Activated CD4-positive, alpha-beta T cell treated with anti-CD3 and anti-CD28 coated beads, Interleukin-2, amount 50 U/mL, for 1 hour (primary cell): ENCODE results near the gene CCPG1.

Source experiments
- DNase-seq: peaks from one replicate; pipeline ENCODE4 v3.0.0-alpha.2; 2020

Gene CCPG1

DNA sequence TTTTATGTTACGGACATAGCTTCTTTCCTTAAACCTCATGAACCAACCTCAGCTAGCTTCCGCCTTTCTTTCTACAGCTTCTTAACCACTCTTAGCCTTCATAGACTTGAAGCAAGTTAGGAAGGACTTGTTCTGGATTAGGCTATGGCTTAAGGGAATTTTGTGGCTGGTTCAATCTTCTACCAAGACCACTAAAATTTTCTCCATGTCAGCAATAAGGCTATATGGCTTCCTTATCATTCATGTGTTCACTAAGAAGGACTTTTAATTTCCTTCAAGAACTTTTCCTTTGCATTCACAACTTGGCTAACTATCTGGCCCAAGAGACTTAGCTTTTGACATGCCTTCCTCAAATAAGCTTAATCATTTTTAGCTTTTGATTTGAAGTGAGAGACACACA lies 24.5 kb downstream of the CCPG1 start:
- no peak for DNase-seq

DNA sequence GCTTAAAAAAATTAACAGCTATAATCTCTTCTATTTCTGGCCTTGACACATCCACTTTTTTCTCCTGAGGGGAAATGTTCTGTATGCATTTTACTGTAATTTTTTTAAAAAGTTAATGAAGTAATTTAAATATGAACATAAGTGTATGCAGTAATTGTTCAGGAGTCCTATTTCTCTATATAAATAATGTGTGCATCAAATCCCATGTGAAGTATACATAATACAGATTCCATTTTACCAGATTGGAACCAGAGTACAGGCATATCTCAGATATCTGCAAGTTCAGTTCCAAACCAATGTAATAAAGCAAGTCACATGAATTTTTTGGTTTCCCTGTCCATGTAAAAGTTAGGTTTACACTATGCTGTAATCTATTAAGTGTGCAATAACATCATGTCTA lies 26.6 kb downstream of the CCPG1 start:
- DNase-seq, result no peak

DNA sequence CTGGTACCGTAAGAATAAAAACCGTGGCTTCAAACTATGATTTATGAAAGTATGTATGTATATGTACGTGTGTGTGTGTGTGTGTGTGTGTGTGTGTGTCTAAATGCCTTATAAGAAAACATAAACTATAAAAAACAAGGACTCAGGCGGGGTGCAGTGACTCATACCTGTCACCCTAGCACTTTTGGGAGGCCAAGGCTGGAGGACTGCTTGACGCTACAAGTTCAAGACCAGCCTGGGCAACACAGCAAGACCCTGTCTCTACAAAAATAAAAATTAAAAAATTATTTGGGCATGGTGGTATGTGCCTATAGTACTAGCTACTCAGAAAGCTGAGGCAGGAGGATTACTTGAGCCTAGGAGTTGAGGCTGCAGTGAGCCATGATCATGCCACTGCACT lies 29.1 kb downstream of the CCPG1 start:
- no peak for DNase-seq

DNA sequence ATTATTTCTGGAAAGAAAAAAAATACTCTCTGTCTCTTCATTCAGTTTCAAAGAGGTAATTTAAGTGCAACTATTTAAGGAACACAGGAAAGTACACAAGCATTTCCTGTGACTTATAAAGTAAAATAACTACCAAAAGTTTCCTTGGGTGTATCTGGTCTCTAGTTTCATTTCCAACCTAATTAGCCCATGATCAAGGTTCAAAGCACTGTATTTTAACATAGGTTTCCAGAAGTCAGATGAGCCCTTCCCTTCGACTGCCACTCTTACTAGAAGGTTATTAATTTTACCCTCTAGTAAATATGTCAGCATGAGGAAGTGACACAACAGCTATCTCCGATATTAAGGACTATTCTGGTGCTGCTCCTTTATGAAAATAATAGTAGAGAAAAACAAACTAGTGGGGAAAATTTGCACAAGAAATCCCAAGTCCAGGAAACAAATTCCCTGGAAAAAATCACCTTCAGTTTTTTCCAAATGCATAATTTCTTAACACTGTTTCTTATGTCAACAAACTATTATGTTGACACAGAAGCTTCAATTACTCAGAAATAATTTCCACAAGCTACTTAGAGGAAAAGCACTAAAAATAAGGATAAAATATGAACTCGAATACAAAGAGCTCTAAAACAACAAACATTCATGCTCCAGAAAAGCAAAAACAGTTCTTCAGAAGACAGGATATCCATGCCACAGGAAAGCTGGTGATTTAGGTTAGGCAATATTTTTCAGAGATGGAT lies 35.3 kb downstream of the CCPG1 start:
- no peak for DNase-seq

DNA sequence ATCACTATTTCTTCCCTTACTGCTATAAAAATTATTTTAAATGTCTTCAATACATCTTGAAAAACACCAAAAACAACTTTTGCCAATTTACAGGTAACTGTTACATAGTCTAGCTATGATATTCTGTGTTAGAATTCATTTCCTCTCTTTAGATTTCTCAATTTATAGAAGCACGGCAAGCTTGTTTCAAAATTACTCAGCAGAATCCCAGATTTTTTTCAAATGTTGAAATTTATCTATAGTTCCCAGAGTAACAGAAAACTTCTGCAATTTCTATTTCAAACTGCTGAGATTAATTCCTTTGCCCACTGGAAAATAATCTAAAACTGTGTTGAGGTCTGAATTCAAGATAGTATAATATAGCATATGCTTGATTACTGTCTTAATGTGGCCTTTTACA lies 41.2 kb downstream of the CCPG1 start:
- DNase-seq, result no peak

DNA sequence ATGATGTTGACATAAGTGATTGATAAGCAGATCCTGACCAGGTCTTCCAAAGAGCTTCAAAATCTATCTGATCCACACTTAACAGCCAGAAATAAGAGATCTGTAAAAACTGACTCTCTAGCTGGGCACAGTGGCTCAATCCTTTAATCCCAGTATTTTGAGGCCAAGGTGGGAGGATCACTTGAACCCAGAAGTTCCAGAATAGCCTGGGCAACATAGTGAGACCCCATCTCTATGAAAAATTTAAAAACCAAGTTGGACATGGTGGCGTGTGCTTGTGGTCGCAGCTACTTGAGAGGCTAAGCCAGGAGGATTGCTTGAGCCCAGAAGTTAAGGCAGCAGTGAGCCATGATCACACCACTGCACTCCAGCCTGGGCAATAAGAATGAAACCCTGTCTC lies 45.5 kb downstream of the CCPG1 start:
- DNase-seq, result no peak

DNA sequence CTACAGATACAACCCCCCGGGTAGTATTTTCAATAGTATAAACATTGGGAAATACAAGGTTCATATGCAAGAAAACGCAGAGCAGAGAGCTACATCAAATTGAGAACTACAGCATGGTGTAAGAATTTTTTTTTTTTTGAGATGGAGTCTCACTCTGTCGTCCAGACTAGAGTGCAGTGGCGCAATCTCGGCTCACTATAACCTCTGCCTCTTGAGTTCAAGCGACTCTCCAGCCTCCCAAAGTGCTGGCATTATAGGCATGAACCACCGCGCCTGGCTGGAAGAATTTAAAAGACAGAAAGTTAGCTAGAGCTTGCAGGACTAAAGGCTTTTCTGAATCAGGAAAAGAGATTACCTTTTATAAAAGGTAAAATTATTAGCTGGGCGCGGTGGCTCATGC lies 47.1 kb downstream of the CCPG1 start:
- DNase-seq, result no peak

DNA sequence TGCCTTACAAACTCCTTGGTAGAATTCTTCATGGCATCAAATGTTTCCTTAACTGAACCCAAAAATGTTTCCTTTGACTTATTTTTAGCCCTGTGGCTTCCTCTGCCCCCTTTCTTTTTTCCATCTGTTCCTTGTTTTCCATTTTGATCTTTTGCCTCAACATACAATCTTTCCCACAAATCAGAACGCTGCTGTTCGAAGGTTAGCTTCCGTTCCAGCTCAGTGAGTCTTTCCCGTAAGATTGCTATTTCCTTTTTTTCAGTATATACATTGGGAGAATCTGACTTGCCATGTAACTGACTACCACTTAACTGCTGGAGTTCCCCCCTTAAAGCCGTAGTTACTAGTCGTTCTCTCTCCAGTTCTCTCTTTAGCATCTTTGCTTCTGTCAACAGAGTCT lies 47.9 kb downstream of the CCPG1 start:
- no peak for DNase-seq

DNA sequence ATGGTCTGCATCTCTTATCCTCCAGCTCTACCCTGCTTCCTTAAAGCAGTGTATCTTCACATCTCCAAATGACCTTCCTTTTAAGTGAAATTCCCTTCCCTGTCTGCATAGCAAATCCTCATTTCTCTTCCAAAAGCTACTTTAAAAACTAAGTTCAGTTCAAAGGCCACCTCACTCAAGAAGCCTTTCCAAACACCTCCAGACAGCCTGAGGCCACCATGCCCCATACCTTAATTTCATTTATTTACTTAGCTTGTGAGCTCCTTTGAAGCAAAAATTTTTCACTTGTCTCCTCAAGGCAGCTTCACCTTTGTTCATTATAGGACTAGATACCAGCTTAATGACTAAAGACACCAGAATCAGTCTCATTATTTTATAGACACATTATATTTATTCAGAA lies 49.7 kb downstream of the CCPG1 start:
- DNase-seq, result no peak

DNA sequence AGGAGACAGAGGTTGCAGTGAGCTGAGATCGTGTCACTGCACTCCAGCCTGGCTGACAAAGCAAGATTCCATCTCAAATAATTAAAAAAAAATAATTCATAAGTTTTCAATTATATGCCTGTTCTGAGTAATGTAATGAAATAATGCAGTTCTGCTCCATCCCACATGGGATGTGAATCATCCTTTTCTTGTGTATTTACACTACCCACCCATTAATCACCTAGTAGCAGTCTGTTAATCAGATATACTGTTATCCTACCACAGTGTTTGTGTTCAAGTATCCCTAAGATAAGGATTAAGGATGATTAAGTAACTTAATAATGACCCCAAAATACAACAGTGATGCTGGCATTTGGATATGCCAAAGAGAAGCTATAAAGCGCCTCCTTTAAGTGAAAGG lies 50.4 kb downstream of the CCPG1 start:
- no peak for DNase-seq

DNA sequence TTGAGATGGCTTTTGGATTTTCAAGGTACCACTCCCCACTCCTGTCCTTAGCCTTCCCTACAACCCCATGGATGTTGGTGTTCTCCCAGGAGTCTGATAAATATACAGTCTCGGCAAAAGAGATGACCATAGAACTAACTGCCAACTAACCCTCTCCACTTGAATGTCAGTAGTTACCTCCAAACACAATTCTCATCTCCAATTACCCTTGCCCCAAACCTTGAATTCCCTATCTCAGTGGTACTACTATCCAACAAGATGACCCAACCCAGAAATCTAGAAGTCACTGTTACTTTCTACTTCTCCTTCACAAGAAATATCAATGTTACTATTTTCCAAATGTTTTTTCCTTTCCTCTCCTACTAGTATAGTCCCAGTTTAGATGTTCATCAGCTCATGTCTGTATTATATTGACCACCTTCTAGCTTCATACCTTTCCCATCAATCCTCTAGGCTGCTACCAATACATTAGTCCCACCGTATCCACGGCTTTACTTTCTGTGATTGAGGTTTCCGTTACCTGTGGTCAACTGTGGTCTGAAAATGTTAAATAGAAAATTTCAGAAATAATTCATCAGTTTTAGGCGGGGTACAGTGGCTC lies 51.1 kb downstream of the CCPG1 start:
- no peak for DNase-seq

DNA sequence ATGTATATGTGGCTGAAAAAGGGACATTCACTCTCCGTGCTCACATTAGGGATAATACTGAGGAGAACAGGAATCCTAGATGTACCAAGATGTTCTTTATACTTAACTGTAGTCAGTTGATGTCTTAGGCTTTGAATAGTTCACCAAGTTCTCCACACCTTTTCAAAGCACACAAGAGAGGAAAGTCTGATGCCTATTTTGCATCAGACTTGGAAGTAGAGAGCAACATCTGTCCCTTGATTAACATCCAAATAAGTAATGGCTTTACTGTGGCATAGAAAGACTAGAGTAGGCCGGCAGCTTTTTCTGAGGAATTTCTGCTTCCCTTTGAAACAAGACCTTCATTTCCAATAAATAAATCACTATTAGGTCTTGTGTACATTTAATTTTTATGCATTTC lies 55.1 kb downstream of the CCPG1 start:
- DNase-seq, result no peak

DNA sequence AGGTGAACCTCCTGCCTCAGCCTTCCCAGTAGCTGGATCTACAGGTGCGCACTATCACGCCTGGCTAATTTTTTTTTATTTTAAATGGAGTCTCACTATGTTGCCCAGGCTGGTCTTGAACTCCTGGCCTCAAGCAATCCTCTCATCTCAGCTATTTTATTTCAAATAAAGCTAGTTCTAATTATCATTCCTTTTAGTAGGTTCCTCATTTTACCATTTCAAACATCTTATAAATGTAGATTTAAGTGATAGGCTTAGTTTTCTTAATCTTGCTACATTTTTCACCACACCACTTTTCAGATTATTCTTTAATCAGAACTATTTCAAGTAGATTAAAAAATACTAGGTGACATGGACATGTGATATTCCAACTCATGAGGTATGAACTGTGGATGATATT lies 58.9 kb downstream of the CCPG1 start:
- DNase-seq, result no peak

DNA sequence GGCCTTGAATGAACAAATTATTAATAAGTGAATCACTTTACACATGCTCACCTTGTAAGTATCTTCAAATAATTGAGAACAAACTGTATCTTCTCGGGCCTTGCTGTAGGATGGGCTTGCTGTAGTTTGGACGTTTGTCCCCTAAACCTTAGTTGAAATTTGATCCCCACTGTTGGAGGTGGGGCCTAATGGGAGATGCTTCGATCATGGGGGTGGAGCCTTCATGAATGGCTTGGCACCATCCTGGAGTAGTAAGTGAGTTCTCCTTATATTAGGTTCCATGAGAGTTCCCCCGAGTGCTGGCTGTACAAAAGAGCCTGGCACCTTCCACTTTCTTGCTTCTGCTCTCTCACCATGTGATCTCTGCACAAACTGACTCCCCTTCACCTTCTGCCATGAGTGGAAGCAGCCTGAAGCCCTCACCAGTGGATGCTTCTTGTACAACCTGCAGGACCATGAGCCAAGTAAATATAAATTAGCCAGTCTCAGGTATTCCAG lies 59.8 kb downstream of the CCPG1 start:
- DNase-seq, result no peak

DNA sequence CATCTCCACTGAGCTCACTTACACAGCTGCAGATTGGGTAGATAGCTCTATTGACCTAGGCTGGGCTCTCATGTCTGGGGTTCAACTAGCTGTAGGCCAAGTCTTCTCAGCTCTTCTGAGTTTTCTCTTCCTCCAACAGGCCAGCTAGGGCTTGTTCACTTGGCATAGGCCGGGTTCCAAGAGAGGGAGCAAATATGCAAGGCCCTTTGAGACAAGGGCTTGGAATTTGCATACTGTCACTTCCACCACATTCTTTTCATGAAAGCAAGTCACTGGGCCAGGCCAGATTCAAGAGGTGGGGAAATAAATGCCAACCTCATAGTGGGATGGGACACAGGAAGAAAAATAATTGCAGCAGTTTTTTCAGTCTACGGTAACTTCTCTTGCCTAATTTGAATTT lies 64.0 kb downstream of the CCPG1 start:
- no peak for DNase-seq

DNA sequence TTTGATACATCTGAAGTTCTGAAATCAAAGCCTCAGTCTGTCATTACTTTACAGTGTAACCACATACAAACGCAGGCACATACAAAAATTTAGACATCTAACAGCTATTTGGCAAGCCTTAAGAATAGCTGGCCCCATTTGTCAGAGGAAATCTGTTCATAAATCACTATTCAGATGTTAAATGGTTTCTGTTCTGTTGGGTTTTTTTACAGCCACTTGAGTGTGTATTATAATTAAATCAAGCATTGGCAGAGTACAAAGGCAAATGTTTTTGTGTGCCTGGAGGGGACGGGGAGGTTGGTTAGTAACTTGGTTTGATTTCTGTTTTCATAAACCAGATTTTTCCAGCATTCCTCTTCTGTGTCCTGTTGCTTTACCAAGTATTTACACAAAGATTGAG lies 65.0 kb downstream of the CCPG1 start:
- no peak for DNase-seq

DNA sequence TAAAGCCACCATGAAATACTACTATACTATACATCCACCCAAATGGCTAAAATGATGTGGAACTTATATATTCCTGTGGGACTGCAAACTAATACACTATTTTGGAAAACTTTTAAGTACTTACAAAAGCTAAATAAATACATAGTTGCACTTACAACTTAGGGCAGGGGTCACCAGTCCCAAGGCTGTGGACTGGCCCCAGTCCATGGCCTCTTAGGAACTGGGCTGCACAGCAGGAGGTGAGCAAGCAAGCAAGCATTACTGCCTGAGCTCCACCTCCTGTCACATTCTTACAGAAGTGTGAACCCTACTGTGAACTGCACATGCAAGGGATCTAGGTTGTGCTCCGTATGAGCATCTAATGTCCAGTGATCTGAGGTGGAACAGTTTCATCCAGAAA lies 71.0 kb downstream of the CCPG1 start:
- no peak for DNase-seq

DNA sequence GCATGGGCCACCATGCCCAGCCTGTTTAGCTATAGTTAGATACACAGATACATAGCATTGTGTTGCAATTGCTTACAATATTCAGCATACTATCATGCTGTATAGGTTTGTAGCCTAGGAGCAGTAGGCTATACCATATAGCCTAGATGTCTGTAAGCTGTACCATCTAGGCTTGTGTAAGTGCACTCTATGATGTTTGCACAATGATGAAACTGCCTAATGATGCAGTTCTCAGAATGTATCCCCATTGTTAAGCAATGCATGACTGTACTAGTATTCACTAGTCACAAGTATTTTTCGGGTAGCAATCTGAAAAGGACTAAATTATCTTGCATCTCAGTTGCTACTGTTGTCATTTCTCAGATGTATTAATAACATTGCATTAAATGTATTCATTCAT lies 73.2 kb downstream of the CCPG1 start:
- no peak for DNase-seq

DNA sequence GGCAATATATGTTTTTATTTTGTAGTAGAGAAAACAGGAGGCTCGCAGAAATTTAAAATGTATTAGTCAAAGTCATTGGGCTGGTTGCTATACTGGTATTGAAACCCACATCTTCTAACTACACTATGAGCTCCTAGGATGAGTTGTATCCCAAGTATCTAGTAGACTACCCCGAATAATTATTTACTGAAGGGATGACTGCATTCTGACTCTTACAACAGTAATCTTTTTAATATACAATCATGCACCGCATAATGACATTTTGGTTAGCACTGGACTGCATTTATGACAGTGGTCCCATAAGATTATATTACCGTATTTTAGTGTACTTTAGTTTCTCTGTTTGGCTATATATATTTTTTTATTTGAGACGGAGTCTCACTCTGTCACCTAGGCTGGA lies 73.8 kb downstream of the CCPG1 start:
- no peak for DNase-seq

DNA sequence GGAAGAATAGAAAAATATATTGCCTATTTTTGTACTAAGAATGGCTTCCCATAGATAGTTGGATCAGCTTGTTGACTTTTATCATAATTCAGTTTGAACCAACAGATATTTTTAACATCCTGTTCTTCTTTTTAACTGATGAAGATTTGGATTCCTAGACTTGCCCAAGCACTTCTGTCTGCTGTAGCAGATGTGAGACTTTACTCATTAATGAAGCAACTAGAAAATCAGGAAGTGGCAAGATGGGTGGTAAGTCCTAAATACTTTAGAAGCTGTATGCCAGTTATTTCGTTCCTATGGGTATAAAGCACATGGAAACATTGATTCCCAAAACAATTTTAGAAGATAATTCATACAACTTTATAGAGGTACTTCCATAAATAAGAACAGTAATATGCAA lies 80.8 kb downstream of the CCPG1 start:
- DNase-seq, result no peak

DNA sequence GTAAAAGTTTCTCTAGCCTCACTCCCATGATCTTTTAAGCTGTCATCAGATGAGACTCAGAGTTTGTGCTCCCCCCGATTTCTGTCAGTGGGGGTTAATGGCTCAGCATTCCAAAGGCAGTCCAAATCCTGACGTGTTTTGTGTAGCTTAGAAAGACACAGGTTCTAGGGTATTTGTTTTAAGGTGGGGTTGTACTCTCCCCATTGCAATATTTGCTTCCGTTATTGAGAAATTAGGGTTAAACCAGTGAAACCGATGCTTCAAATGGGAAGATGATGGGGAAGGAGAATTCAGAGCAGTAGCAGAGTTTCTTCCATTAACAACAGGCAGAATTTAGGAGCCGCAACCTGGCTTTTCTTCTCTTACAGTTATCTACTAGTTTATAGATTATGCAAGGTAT lies 85.7 kb downstream of the CCPG1 start:
- no peak for DNase-seq

DNA sequence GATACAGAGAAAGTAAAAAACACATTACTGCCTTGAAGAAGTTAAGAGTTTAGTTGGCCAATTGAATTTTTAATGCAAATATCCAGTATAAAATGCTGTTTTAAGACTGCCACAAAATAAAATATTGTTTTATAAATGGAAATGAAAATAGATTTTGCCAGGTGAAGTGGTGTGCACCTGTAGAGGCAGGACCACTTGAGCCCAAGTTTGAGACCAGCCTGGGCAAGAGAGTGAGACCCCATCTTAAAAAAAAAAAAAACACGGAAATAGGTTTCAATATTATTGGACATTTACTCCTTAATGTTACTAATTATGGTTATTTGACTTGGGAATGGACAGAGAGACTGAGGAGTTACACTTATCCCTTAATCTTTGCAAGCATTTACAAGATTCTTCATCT lies 87.2 kb downstream of the CCPG1 start:
- DNase-seq, result no peak

DNA sequence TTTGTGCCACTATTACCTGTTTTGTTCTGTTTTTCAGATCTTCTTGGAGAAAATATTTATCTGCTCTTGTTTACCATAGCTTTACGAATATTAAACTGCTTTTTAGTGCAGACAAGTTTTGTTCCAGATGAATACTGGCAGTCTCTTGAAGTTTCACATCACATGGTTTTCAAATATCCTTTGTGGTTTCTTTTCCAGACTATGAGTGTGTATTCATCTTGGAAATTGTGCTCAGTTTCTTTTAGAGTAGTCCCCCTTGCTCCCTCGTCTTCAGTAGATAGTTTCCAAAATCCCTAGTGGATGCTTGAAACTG lies 88.0 kb downstream of the CCPG1 start:
- no peak for DNase-seq

DNA sequence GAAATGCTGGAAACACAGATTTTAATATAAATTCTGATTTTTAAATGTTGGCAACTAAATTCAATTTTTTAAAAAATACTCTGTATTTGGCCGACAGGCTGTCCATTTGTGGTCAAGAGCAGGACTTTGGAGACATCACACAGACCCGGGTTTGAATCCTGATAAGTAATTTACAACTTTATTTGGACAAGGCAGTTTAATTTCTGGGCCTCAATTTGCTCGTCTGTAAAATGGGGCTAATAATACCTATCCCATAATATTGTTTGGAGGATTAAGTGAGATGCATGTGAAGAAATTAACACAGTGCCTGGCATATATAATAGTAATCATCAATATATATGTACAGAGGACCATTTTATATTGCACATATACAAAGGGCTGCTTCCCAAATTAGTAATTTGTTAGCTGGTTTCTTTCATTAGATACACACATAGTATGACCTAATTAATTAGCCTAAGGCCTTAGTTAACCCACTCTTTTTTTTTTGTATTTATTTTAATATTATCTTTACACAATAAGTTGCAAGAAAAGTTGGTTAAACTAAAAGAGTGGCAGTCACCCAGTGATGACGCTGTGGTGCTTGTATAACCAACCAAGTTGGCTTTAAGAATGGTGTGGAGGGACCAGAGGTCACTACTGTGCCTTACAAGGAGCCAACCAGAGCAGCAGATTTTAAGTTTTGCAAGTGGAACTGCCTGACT lies 88.5 kb downstream of the CCPG1 start:
- DNase-seq, result no peak
